ENCODE results near the gene TXNDC15.

TXNDC15 gene

GRCh38 chr5:134943547-134943946 is 69.4 kb downstream of the TXNDC15 start:
- no peak for DNase-seq (ENCODE audit: low spot score)
- no peak for TF ChIP-seq CTCF (IDR thresholded peaks at IDR 0.05; ENCODE audit: borderline replicate concordance, control extremely low read depth, extremely low read depth, insufficient read depth, missing control alignments)

GRCh38 chr5:134944630-134945029 is 70.5 kb downstream of the TXNDC15 start:
- in situ Hi-C loops (cut with MboI; ENCODE audit: low sequenced_read_pairs, unreplicated experiment), result no loop called here
- DNase-seq (ENCODE audit: low spot score), result no peak
- no peak for TF ChIP-seq CTCF (IDR thresholded peaks at IDR 0.05; ENCODE audit: borderline replicate concordance, control extremely low read depth, extremely low read depth, insufficient read depth, missing control alignments)

More at GRCh38 chr5:134943547-134943946, 69.4 kb downstream of the TXNDC15 start:
- in situ Hi-C loops (cut with MboI; ENCODE audit: low sequenced_read_pairs, unreplicated experiment), result no loop called here

- in situ Hi-C loops (cut with MboI; ENCODE audit: low sequenced_read_pairs, unreplicated experiment), result no loop called here
- no peak for TF ChIP-seq CTCF (IDR thresholded peaks at IDR 0.05; ENCODE audit: borderline replicate concordance, control extremely low read depth, extremely low read depth, insufficient read depth, missing control alignments)
- DNase-seq (ENCODE audit: low spot score), result no peak
Measured at GRCh38 chr5:134945041-134945440, 70.9 kb downstream of the TXNDC15 start.

- in situ Hi-C loops (cut with MboI; ENCODE audit: low sequenced_read_pairs, unreplicated experiment), result no loop called here
- no peak for DNase-seq (ENCODE audit: low spot score)
- no peak for TF ChIP-seq CTCF (IDR thresholded peaks at IDR 0.05; ENCODE audit: borderline replicate concordance, control extremely low read depth, extremely low read depth, insufficient read depth, missing control alignments)
Measured at GRCh38 chr5:134948911-134949310, 74.7 kb downstream of the TXNDC15 start.

GRCh38 chr5:134949316-134949715 is 75.1 kb downstream of the TXNDC15 start:
- no peak for DNase-seq (ENCODE audit: low spot score)
- in situ Hi-C loops (cut with MboI; ENCODE audit: low sequenced_read_pairs, unreplicated experiment), result no loop called here
- TF ChIP-seq CTCF (IDR thresholded peaks at IDR 0.05; ENCODE audit: borderline replicate concordance, control extremely low read depth, extremely low read depth, insufficient read depth, missing control alignments), result no peak

Data from GM13976 (cell line).